22Rv1 (cell line): ENCODE measurements around the gene MCFD2.

ENCODE experiments used
- CTCF ChIP-seq: fragments of 450-650 bp; IDR thresholded peaks from 2 replicates; pipeline ENCODE4 v1.5.1; 2017; ENCODE audit warnings: mild to moderate bottlenecking
- ZFX ChIP-seq: fragments of 450-650 bp; IDR thresholded peaks from 2 replicates; pipeline ENCODE4 v1.6.1; 2017; ENCODE audit warnings: antibody characterized with exemption, borderline replicate concordance

GRCh38 chr2:46899053-46899452 lies 16.6 kb downstream of the MCFD2 start:
- TF ChIP-seq CTCF: no peak
- no peak for TF ChIP-seq ZFX
